NCI-H1417 treated with DMSO at 0.1 percent for 48 hours (cell line): ENCODE results near the gene TNK2.
"Not testable (repeated sequence)": the region's sequence is repeated elsewhere in the genome, so short reads cannot be mapped to it uniquely, and the experiment has no call there.

Source experiments
- DNase-seq: peaks from one replicate; lab custom pipeline; 2025; lab: John Stamatoyannopoulos, UW

TNK2 gene

DNA sequence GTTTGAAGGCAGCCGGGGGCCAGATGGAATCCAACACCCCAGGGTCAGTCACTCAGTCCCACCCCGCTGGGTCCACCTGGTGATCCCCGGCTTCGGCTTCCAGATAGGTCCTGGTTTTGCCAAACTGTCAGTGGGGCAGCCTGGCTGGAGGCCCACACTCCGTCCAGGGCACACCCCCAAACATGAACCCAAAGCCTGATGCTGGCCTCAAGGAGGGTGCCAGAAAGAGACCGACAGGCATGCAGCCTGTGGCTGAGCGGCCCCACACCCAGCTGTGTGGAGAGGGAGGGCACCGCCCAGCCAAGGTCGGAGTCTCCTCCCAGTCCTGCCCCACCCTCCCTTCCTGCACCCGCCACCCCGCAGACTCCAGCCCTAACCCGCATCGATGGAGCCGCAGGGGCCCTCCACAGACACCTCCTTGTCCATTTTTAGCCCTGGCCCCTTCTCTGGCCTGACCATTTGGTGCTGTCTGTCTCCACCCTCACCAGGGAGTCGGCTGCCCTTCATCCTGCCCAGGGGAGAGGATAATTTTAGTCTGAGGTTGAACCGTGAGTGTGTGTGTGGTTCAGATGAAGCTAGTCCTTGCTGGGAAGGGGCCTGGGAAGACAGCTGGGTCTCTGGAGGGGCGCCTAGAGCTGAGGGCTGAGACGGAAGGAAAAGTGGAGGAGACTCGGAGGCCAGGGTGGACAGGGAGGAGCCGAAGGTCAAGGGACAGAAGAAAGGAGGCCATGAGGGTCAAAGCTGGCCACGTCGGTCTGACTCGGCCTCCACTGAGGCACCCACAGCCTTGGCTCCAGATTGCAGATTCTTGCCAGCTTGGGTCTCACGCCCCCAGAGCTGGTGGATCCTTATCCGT is 23.1 kb downstream of the TNK2 start:
- DNase-seq = no peak

DNA sequence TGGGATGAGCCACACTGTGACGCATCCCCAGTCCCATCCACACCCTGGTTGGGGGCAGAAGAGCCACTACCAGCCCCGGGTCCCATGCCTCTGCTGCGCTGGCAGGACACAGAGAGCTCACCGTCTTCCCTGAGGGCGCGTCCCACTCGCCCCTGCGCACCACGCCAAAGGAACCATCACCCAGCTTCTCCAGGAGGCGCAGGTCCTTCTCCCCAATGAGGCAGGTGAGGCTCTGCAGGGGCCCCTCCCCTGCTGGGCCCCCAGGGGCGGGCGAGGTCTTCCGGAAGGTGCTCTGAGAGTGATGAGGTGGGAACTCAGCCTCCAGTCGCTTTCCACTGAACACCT is 23.7 kb downstream of the TNK2 start:
- DNase-seq = no peak

DNA sequence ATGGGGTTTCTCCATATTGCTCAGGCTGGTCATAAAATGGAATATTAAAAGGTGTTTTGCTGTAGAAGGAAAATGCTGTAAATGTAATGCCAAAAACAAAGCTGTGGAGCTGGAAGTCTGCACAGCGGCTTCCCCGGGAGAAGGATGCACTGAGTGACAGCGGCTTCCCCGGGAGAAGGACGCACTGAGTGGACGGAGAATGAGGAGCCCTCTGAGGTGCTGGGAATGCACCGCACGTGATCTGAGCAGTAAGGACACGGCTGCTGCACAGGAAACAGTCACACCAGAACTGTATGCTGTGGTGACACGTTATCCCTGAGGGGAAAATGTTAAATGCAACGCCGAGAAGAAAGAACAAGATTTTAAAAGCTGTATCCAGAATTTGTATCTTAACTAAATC is 24.6 kb downstream of the TNK2 start:
- no peak for DNase-seq

DNA sequence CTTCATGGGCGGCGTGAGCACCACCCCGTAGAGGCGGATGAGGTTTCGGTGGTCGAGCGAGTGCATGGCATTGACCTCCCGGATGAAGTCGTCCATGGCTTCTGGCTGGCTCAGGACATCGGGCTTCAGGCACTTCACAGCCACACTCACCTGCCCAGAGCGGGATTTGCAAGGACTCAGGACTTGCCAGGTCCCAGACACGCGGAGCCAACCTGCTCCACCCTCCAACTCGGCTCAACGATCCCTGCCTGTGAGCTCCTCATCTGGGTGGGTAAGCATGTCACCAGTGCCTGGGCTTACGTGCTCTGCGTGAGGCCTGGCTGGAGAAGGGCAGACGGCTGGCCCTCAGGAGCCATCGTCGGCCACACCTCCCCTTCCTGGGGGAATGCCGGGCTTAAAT is 25.2 kb downstream of the TNK2 start:
- no peak for DNase-seq

DNA sequence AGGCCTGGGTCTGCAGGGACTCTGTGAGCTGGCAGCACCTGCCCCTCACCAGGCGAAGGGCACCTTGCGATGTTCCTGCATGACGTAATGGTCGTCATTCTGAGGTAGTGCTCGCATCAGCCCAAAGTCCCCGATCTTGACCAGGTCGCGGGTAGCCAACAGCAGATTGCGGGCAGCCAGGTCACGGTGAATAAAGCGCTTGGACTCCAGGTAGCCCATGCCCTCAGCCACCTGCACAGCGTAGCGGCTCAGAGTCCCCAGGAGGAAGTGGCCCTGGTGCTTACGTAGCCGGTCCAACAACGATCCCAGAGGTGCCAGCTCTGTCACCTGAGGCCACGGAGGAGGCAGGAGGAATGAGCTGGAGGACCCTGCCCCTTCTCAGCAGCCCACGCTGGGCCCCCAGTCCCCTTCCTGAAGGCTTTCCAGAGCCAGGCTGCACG is 26.3 kb downstream of the TNK2 start:
- no peak for DNase-seq

DNA sequence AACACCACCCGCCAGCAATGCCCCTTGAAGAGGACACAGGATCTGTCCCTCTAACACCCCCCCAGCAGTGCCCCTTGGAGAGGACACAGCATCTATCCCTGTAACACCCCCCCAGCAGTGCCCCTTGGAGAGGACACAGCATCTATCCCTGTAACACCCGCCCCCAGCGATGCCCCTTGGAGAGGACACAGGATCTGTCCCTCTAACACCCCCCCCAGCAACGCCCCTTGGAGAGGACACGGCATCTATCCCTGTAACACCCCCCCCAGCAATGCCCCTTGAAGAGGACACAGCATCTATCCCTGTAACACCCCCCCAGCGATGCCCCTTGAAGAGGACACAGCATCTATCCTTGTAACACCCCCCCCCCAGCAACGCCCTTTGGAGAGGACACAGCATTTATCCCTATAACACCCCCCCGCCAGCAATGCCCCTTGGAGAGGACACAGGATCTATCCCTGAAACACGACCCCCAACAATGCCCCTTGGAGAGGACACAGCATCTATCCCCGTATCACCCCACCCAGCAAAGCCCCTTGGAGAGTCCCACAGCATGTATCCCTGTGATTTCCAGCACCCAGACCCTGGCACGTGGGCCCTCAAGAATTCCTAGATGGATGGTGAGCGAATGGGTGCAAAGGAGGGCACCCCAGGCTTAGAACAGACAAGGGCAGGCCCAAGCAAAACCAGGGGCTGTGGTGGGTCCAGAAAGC is 26.9 kb downstream of the TNK2 start:
- no peak for DNase-seq

DNA sequence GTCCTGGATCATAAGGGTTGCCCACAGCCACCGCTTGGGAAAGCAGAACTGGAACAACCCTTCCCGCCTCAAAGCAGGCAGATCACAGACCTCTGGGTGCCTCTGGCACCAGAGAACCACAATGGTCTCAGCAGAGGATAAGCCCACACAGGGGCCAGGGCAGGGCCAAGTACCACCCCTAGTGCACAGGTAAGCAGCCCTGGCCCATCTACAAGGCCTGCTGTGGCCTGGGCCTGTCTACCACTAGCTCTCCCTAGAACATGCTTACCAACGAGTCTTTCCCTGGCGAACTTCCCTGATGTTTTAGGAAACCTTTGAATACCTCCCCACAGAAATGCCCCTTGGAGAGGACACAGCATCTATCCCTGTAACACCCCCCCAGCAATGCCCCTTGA is 28.3 kb downstream of the TNK2 start:
- no peak for DNase-seq

DNA sequence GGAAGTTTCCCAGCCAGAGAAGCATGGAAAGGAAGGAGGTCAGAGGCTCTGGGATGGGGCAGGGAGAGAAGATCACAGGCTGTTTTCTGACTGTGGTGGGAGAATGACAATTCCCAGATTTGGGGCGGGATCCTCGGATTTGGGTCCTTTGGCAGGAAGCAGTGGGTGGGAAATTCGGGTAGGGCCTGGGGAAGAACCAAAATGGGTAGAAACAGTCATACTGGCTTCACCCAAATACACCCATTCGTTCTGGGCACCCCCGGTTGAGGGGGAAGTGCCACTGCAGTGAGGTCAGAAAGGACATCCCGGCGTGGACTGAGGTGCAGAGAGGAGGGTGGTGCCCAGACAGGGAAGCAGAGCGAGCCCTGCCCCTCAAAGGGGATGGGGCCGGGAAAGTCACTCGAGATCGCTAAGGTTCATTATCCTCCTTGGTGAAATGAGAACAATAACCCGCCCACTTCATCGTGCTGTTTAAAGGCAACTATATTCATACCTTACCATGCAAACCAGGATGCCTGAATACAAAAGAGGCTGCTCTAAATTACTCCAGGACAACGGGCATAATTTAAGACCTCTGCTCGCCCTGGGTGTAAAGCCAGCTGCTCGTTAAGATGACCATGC is 28.8 kb downstream of the TNK2 start:
- no peak for DNase-seq

DNA sequence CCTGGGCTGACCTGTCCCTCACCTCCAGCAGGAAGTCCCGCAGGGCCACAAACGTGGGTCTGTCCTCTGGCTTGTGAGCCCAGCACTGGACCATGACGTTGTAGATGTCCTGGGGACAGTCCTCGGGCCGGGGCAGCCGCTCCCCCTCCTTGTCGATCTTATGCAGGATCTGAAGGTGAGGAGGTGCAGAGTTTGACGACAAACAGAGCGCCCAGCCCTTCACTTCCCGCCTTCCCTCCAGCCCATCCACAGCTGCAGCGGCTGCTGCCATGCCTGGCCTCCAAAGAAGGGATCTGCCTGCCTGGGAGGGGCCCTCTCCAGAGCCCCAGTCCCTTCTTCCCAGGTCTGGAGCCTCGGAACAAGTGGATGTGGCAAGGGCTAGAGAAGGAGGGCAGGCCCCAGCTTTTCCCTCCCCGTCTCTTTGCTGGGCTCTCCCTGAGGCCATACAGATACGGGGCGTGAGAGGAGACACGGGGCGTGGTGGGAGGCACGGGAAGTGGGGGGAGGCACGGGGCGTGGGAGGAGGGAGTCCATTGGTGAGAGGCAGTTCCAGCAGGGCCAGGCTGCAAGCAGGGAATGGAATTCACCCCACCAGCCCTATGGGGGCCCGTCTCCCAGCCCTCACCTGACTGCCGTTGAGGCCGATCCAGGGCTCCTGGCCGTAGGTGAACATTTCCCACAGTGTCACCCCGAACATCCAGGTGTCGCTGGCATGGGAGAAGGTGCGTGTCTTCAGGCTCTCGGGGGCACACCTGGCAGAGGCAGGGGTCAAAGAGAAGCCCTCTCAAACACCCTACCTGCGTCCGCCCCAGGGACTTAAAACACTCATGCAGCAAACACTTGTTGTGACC is 29.7 kb downstream of the TNK2 start:
- DNase-seq = no peak

DNA sequence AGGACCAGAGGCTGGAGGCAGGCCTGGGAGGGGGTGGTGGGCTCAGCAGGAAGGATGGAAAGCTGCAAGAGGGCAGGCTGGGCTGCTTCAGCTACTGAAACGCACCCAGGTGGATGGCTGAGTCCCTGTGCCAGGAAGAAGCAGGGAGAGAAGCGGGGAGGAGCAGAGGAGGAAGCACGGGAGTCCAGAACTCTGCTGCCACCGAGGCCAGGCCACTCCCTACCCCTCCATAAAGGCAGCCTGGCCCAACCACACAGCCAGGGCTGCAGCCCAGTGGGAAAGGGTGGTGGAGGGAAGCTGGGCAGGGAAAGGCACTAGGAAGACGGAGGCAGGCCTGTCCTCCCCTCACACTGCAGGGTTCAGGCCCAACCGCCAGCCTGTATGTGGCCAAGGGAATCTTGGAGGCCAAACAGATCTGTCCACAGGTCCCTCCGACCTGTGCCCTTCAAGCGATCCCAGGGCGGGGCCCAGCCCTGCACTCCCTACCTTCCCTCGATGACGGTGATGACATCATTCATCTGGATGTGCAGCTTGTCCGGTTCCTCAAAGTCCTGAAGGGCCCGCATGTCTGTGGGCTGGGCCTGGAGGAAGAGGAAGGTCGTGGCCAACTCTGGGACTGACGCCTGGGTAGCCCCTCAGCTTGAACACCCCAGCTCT is 30.5 kb downstream of the TNK2 start:
- DNase-seq = no peak

DNA sequence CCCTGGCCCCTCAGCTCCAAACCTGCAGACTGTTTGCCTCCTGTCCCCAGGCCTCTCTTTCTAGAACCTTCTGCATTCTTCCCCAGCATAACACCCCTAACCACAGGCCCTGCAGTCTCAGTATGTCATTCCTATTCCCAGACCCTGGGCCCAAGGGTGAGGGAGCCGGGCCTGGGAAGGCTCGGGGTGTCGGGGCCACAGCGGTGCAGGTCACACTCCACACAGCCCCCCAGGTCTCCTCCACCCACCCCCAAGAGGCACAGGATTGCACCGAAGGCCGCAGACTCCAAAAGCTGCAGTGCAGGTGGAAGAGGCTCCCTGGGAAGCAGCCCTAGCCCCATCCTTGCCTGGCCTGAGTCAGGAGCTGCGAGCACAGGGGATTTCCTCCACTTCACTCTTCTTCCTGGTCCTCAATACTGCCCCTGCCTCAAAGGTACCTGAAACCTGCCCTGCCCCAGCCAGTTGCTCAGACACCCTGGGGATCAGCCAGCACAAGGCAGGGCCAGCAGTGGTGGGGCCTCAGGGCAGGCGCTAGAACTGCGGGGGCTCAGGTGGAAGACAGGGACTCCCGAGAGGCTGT is 31.1 kb downstream of the TNK2 start:
- DNase-seq = no peak

DNA sequence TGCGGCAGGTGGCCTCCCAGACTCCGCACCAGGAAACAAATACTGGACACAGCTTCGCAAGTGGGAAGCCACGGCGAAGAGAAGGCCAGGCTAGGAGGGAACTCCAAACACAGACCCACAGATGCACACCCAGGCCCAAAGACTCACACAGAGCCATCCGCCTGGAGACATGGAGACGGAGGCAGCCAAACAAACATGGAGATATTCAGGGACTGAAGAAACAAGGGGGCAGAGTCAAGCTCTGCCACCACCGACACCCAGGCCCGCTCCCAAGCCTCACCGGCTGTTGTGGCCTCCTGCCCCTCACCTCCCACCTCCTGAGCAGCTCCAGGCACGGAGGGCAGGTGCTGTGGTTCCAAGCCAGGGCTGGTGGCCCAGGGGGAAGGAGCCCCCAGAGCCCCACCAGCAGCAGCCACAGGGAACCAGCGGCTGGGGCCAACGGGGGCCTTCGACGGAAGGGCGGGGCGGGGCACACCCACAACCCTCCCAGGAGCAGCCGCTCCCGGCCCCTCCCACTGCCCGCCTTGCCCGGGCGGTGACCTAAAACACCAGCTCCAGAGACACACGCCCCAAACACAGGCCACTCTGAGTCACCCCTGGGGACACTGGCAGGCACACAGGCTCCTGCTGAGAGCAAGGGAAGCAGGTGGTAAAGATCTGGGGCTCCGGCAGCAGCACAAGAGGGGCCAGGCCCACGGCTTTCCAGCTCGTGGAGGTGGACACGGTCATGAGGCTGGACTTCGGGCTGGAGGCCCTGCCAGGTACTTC is 31.9 kb downstream of the TNK2 start:
- no peak for DNase-seq

DNA sequence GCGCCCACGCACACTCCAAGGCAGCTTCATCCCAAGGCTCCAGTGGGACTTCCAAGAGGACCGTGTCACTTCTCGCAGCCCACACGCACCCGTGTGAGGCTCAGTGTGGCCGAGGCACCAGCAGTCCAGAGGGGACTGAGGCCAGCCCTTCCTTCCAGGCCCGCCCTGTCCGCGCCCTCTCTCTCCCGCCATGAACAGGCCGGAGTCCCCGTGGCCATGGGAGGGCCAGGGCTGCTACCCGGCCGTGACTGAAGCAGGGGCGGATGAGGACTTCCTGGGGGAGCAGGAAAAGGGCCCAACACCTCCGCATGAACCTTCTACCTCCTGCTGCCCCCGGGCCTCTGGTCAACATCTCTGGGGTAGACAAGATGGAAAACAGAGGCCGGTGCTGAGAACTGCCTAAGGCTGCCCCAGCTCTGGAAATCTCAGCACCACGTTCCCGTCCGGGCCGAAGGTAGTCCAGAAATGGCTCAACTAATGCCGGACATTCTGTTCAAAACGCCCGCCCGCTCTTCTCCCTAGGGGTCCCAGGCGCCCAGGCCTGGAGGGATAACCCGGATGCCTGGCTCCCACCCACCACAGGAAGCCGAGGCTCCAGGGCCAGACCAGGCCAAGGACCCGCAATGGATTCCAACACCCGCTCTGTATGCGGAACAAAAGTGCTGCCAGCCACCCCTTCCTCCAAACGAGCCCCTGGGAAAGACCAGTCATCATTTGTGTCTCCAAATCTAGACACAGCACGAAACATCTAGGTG is 32.7 kb downstream of the TNK2 start:
- no peak for DNase-seq

DNA sequence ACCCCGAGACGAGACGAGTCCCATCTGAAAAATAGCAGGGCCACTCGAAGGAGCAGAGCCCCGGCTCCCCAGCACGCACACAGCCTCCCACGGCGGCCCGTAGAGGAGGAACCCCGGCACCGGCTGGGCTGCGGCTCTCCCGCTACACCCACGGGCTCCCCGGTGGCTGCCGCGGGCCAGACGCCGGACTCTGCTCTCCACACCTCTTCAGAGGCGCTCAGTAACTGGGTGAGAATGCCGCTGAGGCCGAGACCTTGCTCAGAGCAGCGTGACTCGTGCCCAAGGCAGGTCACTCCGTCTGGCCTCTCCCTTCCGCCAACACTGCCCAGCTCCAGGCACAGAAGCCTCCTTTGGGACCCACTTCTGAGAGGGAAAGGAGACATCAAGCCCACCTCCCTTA is 34.4 kb downstream of the TNK2 start:
- DNase-seq = no peak

DNA sequence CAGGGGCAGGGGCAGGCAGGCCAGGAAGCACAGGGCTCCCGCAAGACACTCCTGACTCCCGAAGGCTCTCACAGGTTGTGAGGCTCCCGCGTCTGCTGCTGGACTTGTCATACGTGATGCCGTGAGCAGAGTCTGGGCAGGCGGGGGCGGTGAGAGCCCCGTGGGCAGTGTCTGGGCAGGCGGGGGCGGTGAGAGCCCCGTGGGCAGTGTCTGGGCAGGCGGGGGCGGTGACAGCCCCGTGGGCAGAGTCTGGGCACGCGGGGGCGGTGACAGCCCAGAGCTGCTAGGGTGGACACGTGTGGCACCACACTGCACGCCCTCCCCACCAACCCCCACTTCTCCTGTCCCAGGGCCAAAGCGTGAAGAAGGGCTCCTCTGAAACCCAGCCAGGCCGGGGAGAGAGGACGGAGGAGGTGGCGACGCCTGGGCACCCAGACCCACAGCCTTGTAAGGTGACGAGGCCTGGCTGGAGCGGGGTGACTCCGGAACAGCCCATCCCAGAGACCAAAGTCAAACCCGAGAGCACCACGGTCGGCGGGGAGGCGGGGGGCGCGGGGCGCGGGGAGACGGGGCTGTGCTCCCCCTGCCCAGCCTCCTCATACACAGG is 35.0 kb downstream of the TNK2 start:
- no peak for DNase-seq

DNA sequence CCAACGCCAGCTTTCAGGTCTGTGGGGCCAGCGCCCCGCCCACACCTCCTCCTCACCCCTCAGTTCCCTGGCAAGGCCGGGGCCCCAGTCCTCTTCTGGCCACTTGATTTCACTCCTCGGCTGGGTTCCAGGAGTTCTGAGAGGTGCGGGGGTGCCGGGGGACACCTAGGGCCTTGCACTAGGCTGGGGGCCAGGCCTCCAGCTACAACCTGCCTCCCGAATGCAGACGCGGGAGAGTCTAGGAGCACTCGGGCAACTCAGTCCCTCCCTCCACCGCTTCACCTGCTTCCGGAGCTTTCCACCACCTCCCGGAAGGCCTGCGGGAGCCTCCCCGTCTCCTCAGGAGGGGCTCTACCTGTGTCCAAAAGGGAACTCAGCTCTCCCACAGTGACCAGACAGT is 35.6 kb downstream of the TNK2 start:
- no peak for DNase-seq

DNA sequence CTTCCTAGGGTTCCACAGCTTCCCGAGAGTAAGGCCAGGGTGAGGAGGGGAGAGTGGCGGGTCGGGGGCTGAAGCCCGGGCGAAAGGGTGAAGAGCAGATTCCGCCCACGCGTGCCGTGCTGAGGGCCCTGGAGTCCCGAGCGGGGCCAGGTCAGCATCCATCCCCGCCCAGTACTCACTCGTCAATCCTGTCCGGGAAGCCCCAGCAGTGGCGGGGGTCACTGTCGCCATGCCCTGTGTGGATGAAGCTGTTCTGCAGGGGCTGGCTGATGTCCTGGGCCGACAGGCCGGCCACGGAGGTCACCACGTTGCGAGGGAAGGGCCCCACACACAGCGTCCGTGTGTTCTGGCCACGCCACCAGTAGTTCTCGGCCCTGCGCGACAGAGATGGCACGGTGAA is 36.3 kb downstream of the TNK2 start:
- no peak for DNase-seq

DNA sequence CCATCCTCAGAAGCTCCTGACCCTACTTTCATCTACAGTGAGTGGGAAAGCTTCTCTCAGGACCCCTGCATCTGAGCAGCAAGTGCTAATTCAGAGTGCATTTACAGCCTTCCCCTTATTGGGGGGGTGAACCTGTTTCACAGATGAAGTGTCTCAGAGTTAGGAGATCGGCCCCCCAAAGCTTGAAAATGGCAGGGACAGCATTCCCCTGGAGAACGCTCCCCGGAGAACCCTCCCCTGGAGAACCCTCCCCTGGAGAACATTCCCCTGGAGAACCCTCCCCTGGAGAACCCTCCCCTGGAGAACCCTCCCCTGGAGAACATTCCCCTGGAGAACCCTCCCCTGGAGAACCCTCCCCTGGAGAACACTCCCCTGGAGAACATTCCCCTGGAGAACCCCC is 36.7 kb downstream of the TNK2 start:
- DNase-seq = not testable (repeated sequence)

DNA sequence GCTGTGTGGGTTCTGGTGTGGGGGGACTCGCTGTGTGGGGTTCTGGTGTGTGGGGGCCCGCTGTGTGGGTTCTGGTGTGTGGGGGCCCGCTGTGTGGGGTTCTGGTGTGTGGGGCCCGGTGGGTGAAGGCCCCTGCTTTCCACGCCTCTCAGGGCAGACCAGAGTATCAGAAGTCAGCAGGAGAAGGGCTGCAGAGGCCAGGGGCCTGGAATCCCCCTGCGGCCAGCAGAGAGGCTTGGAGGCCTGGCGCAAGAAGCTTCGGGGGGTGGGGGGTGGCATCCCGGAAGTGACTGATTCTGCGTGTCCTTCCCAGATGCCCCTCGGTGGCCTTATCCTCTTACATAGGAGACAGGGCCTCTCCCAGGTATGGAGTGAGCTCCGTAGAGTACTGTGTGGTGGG is 37.4 kb downstream of the TNK2 start:
- no peak for DNase-seq
